K562 (cell line): ENCODE data around the gene EPHB1.

Experiments used
- CBX2 ChIP-seq: fragments of 200-600 bp; sonication (generic); IDR thresholded peaks from one replicate; pipeline ENCODE4 v1.6.1; 2012; ENCODE audit warnings: mild to moderate bottlenecking, low read length, inconsistent platforms; ENCODE audit not compliant: insufficient read depth, poor library complexity, severe bottlenecking
- IRF9 ChIP-seq: fragments of 450-650 bp; IDR thresholded peaks from 2 replicates; pipeline ENCODE4 v1.6.1; 2016; ENCODE audit warnings: missing biosample characterization, missing genetic modification characterization
- JUND ChIP-seq, 2 experiments: IDR thresholded peaks; 2 replicates in 1 of 2; 3 replicates in 1 of 2; pipeline ENCODE4 v1.6.1; 2011; ENCODE audit warnings: borderline replicate concordance in 2 of 2, low read depth in 2 of 2, low read length in 2 of 2, improper control_type of control experiment in 1 of 2, missing biosample characterization in 1 of 2, missing genetic modification characterization in 1 of 2, missing genetic modification reagents in 1 of 2
- NFYB ChIP-seq: IDR thresholded peaks from 2 replicates; pipeline ENCODE4 v1.6.1; 2011; ENCODE audit warnings: mild to moderate bottlenecking, moderate library complexity; ENCODE audit not compliant: insufficient read length; ENCODE audit errors: extremely low read depth
- TEAD2 ChIP-seq: fragments of 450-650 bp; IDR thresholded peaks from 2 replicates; pipeline ENCODE4 v1.6.1; 2016; ENCODE audit warnings: missing genetic modification characterization, control low read depth, missing compliant biosample characterization
- TF ChIP-seq, protein P1 (sequence below), 2 experiments: fragments of 450-650 bp in 1 of 2; sonication (generic) in 1 of 2; formaldehyde crosslinking in 1 of 2; IDR thresholded peaks; 2 replicates each; pipeline versions ENCODE4 v1.7.1 to v1.9.0; 2016 to 2022; ENCODE audit warnings: inconsistent platforms in 1 of 2, mild to moderate bottlenecking in 1 of 2, missing genetic modification reagents in 1 of 2
- TF ChIP-seq, protein P2 (sequence below), 3 experiments: IDR thresholded peaks in 2 of 3; conservative IDR thresholded peaks in 1 of 3; 2 replicates each; pipeline ENCODE4 v1.5.1; 2011 to 2012; ENCODE audit warnings: low read length in 3 of 3, mild to moderate bottlenecking in 3 of 3, control low read depth in 2 of 3, improper control_type of control experiment in 1 of 3, inconsistent platforms in 1 of 3, low read depth in 1 of 3, mixed read lengths in 1 of 3, moderate library complexity in 1 of 3; ENCODE audit not compliant: insufficient read depth in 2 of 3

DNA sequence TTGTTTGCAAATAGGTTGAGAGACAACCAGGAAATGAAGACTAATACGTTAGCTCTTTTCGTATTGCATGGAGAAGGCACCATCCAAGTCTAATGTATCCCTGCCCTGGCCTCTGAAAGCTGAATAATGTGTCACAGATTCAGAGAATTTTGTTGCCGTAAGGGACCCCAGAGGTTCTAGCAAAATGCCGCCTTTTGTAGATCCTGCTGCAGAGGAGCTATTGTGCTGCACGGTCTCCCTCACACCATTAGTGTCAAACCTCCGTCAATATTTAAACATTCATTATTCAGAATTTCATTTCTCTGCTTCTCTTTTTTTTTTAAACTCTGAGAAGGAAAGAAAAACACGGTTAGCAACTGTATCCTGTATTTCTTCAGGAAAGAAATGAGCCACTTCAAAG lies 238.7 kb downstream of the EPHB1 start:
- TF ChIP-seq, protein P1, sequence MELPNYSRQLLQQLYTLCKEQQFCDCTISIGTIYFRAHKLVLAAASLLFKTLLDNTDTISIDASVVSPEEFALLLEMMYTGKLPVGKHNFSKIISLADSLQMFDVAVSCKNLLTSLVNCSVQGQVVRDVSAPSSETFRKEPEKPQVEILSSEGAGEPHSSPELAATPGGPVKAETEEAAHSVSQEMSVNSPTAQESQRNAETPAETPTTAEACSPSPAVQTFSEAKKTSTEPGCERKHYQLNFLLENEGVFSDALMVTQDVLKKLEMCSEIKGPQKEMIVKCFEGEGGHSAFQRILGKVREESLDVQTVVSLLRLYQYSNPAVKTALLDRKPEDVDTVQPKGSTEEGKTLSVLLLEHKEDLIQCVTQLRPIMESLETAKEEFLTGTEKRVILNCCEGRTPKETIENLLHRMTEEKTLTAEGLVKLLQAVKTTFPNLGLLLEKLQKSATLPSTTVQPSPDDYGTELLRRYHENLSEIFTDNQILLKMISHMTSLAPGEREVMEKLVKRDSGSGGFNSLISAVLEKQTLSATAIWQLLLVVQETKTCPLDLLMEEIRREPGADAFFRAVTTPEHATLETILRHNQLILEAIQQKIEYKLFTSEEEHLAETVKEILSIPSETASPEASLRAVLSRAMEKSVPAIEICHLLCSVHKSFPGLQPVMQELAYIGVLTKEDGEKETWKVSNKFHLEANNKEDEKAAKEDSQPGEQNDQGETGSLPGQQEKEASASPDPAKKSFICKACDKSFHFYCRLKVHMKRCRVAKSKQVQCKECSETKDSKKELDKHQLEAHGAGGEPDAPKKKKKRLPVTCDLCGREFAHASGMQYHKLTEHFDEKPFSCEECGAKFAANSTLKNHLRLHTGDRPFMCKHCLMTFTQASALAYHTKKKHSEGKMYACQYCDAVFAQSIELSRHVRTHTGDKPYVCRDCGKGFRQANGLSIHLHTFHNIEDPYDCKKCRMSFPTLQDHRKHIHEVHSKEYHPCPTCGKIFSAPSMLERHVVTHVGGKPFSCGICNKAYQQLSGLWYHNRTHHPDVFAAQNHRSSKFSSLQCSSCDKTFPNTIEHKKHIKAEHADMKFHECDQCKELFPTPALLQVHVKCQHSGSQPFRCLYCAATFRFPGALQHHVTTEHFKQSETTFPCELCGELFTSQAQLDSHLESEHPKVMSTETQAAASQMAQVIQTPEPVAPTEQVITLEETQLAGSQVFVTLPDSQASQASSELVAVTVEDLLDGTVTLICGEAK (IDR thresholded peaks at IDR 0.05) = no peak
- TF ChIP-seq, protein P1 (CRISPR knock-in tag; IDR thresholded peaks at IDR 0.05) = no peak
- TF ChIP-seq IRF9 (tag) (no peak), CBX2 (no peak), TEAD2 (no peak), NFYB (no peak), JUND (IDR thresholded peaks at IDR 0.05; ENCODE audit: borderline replicate concordance, low read depth, low read length) (no peak), JUND (tag; IDR thresholded peaks at IDR 0.05; ENCODE audit: borderline replicate concordance, low read depth, low read length) (no peak)
- TF ChIP-seq, protein P2, sequence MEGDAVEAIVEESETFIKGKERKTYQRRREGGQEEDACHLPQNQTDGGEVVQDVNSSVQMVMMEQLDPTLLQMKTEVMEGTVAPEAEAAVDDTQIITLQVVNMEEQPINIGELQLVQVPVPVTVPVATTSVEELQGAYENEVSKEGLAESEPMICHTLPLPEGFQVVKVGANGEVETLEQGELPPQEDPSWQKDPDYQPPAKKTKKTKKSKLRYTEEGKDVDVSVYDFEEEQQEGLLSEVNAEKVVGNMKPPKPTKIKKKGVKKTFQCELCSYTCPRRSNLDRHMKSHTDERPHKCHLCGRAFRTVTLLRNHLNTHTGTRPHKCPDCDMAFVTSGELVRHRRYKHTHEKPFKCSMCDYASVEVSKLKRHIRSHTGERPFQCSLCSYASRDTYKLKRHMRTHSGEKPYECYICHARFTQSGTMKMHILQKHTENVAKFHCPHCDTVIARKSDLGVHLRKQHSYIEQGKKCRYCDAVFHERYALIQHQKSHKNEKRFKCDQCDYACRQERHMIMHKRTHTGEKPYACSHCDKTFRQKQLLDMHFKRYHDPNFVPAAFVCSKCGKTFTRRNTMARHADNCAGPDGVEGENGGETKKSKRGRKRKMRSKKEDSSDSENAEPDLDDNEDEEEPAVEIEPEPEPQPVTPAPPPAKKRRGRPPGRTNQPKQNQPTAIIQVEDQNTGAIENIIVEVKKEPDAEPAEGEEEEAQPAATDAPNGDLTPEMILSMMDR (IDR thresholded peaks at IDR 0.05 in 2 of 3, conservative IDR thresholded peaks at IDR 0.05 in 1 of 3; ENCODE audit: insufficient read depth in 2 of 3, low read depth in 1 of 3, low read length in 3 of 3) = no peak
